T-helper 22 cell (primary cell): ENCODE data around the gene NTM.

Experiments used
- DNase-seq: peaks from one replicate; pipeline ENCODE4 v3.0.0-alpha.2; 2020; ENCODE audit warnings: low read depth

Gene NTM

DNA sequence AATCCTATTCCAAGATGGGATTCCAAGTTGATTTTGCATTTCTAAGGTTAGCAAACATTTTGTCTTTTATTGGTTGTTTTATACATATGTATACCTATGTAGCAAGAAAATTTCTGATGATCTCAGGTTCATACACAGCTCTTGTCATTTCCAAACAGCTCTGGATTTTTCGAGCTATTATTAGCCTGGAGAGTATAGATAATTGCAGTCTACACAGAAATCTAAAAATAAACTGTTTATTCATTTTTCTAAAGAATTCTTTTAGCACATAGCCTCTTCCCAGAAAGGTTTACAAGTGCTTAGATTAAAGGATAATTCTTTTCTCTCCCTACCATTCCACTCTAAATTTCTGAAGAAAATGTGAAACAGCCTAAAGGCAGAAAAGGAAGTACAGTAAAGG lies 705.0 kb downstream of the NTM start:
- no peak for DNase-seq

DNA sequence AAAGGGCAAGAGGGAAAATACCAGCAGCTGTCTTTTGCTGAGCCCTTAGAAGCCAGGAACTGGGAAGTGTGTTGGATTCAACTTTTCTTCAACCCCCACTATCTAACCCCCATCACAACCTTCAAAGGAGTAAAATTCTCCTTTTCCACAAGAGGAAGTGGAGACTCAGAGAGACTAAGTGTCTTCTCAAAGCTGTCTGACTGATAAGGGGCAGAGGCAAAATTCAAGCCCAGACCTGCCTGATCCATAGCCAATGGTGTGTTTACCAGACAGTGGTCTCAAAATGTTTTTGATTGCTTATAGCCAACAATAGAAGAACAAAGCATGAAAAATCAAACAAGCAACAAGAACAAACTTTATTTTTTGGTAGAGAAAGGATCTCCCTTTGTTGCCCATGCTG lies 707.0 kb downstream of the NTM start:
- no peak for DNase-seq

DNA sequence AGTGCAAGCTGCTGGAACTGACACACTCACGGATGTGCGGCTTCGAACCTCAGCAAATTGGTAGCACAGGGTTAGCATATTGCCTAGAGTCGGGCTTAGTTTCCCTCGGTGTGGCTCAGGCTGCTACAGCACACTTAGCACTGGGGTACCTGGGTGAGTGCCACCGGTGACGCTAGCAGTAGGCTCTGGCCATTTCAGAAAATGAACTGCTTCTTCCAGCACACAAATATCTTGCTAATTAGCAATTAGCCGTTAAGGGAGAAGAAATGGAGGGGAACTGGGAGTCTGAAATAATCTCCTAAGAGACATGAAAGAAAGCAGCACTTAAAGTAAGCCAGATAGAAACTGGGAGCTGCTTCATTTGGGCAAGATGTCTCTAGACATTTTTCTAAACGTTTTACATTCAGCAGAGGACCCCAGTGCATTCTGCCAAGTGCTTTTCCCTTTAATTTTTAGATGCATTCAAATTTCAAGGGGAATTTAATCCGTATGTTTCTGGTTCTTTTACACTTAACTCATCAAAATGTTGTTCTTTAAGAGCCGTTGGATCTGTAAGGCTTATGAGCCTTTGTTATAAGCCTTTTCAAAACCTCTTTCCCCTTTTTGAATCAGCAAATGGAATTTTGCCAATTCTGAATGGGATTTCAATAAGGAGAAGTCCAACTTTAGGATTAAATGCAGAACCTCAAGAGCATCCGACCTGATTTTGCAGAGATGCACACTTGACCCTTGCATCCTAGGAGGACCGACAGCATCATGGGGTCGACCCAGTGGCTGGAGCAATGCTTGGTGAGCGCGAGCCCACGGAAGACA lies 708.1 kb downstream of the NTM start:
- no peak for DNase-seq

DNA sequence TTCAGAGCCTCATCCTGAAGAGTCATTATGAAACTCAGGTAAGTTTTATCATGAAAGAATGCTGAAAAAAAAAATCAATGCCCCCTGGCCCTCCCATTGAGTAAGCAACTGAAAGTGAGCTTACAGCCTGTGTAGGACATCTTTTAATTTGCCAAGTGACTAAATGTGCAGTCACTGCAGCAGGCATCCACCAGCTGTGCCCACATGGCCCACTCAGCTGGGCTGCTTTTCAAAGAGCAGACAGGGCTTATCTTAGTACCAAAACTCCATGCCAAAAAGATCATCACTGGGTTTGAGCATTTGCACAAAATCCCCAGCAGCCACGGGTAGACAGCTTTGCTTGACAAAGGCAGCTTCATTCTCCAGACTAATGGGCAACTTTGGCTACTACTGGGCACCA lies 709.7 kb downstream of the NTM start:
- no peak for DNase-seq

DNA sequence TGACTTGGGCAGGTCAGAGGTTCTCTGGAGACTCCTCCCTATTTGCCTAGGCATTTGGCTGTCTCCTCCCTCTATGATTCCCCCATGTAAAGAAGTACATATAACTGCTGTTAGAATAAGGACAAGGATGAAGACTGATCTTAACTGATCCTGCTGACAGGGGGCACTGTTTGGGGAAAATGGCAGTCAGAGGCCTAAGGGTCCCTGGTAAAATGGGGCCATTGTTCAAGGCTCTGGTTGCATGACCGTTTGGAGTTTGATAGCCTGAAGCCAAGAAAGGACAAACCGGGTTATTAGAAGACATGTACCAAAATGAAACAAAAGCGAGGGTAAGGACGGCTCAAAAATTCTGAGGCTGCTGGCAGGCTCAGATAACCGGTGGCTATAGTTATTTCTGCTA lies 712.2 kb downstream of the NTM start:
- DNase-seq, result no peak

DNA sequence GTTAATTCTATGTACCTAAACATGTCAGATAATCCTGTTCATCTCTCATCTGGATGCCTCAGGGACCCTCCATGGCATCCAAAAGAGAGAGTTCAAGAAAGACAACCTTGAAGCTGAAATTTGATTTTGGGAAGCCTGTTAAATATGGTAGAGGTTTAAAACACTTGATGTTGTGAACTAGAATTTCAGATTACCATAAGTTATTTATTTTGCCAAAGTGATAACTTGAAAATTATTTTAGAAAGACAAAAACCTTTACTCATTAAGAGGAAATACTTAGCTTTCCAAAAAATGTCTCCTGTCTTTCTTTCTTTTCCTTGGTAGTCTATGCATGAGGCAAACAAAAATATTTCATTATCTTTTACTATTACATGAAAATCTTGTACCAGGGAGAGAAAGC lies 714.0 kb downstream of the NTM start:
- DNase-seq, result no peak

DNA sequence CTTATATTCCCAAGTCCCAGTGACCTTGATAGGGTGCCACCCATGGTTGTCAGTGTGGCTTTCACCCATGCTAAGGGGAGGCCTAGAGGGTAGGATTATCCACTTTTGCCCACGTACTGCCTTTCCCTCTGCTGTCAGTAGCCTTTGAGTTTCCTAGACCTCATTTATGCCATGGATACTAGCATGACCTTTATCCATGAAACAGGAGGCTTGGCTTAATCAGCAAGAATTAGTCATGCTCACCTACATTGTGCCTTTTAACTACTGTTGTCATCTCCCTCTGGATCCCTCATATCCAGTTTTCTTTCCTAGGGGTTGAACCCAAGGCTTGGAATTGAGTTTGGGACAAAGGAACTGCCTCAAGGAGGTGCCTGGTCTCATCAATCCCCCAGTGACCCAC lies 716.7 kb downstream of the NTM start:
- no peak for DNase-seq

DNA sequence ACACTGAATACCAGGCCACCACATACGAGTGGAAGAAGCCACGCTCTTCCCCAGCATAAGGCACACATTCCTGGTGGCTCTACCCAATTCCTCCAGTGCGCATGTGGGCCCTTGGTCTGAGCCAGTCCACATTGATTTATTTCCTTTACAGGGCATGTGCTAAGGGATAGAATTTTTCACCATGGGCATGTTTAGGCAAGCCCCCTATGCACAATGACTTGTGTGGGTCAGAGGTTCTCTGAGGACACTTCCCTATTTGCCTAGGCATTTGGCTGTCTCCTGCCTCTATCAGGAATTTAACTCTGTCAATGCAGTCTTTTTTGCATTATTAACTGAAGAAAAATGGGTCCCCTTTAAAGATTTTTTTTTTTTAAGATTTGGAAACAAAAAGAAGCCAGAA lies 718.1 kb downstream of the NTM start:
- DNase-seq, result no peak

DNA sequence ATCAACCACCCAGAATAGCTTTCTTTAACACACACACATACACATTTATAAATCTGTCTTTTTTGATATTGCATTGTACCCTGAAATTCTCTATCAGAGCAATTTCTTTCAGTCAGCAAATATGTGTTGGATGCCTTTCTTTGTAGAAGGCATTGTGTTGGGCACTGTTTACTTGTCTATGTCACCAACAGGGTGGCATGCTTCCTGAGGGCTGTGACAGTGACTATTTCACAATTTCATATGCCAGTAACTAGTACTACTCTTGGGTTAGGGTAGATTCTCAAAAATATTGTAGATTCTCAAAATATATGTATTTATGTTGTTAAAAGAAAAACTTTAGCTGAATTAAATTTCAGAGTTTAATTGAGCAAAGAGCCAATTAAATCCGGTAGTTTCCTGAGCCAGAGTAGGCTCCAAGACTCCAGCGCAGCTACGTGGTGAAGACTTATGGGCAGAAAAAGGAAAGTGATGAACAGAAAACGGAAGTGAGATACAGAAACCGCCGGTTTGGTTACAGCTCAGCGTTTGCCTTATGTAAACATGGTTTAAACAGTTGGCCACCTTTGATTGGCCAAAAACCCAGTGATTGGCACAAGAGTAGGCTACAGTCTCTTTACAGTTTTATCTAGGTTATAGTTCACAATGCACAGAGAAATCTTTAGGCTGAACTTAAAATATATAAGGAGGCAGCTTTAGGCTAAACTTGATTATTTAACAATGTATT lies 723.3 kb downstream of the NTM start:
- no peak for DNase-seq

DNA sequence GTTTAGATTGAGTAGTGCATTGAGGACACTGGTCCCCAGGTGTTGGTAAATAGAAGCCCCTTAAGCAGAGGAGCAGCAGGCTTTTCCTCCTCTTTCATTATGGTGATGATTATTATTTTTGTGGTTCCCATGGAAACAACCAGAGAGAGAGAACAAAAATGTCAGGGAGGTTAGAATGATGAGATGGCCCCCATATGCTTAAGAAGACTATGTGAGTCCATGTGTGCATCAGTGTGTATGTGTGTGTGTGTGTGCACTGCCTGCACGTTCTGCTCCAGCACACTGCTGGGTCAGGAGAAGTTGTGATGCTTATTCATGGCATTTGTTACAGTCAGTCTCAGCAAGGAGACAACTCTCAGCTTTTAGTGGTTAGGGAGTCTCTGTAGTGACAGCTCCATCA lies 724.2 kb downstream of the NTM start:
- DNase-seq, result no peak

DNA sequence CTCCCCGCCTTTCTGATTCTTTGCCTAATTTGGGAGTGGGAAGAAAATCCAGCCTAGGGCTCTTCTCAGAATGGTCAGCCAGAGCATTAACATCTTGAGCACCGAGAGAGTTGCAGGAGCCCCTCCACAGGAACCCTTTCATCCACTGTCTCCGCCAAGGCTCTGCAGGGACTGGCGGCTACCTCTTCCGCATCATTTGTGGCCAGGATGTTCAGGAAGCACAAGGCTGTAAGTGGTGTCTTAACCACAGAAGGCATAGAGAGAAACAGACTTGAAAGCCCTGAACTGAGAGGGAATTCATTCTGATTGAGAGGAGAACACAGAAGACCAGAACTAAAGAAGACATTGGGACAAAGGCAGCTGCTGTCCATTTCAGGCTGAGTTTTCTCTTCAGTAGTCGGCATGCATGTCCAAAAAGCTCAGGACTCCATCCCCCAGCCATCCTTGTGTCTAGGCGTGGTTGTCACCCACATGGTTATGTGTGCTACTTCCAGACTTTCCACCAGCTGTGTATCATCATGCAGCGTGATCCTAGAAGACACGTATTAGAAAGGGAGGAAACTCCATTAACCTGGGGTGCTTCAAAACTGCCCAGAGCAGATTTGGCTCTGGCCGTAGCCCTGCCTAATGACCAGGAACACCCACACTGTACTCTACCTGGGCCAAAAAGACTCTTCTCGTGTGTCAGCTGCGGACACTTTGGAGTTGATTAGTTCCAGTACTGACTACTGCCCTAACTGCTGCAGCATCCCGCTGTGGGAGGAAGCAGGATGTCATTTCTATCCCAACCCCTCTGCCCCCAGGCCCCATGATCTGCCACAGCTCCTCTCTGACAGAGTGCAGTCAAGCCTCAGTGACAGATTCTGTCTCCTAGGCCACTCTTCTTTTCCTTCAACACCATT lies 725.1 kb downstream of the NTM start:
- DNase-seq, result no peak

DNA sequence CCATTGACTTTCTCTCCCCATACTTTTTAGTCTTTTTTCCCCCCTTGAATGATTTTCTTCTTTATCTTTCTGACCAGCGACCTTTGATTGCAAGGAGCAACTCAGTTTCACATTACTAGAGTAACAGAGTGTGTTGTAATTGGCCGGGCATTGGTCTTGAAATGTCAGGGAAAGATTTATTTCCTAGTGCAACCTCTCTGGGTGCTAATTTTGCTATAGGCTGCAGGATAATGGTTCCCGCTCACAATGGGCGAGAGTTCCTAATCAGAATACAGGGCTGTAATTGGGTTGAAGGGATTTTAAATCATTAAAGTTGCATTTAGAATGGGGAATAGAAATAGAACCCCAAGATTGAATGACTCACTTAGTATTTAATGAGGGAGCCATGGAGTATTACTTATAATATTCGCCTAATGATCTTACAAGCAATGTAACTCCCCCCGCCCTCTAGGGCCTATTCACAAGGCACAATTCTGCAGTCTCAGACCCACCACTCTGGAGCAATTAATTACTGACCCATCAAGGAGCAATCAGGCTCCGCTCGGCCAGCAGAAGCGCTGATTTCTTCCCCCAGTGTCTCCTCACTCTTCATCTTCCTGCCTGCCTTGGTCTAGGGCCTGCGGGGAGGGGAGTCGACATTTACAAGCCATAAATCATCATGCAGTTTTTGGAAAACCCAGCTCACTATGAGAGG lies 725.9 kb downstream of the NTM start:
- DNase-seq, result no peak

DNA sequence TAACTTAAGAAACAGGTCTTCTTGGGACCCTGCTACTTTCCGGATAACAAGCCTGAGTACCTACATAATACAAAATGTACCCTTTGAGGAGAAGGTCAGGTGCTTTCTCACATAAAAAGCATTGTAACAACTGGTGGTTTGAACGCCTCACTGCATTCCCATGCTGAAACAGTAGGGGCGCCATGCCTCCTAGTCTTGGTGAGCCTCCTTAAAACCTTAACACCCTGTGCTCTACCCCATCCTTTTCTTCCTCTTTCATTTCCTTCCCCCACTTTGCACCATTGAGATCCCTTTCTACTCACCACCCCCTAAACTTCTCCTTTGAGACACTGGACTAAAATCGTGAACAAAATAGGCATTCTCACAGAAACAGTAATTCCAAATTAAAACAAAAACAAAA lies 729.3 kb downstream of the NTM start:
- DNase-seq, result no peak

DNA sequence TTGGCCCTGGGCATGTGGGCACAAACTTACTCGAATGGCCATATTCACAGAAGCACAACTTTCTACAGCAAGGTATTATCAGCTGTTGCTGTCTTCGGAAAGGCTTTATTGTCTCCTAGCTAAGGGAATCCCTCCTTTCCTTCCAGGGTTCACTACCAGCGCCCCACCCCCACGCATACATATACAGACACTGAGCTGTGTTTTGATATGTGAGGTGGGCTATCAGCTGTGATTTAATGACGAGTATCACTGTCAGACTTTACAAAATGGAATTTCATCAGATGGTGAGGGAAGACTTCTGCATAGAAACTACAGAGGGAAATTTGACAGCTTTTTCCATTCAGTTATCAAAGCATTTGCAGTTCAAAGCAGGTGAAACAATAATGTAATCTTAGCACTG lies 730.2 kb downstream of the NTM start:
- no peak for DNase-seq

DNA sequence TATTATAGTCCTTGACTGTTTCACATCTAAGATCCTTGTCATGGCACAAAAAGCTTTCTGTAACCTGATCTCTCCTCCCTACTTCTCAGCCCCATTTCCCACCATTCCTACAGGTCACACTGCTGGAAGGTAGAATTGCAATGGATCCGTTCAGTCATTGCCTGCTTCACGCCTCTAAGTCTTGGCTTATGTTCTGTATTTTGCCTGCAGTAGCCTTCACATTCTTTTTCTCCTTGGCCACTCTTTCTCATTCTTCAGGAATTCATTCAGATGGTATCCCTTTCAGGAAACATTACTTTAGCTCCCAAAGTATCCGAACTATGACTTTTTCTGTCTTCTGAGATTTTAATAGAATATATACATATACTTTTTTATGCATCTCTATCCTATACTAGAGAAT lies 731.5 kb downstream of the NTM start:
- DNase-seq, result no peak

DNA sequence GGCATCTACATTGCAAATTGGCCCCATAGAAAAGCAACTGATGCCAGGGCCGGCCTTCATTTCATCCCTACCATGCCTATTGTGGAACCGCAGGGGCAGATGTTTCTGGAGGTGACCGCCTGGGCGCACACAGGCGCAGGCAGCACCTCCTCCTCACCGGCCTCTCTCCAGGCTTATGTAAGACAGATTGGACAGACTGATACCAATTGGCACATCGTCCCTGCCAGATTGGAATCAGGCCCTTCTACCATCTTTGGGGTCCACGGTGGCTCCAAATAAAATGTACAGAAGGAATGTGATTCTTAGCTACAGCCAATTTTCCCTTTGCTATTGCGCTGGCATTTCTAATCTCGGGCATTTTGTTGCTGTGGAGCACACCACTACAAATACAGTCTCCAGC lies 732.6 kb downstream of the NTM start:
- no peak for DNase-seq

DNA sequence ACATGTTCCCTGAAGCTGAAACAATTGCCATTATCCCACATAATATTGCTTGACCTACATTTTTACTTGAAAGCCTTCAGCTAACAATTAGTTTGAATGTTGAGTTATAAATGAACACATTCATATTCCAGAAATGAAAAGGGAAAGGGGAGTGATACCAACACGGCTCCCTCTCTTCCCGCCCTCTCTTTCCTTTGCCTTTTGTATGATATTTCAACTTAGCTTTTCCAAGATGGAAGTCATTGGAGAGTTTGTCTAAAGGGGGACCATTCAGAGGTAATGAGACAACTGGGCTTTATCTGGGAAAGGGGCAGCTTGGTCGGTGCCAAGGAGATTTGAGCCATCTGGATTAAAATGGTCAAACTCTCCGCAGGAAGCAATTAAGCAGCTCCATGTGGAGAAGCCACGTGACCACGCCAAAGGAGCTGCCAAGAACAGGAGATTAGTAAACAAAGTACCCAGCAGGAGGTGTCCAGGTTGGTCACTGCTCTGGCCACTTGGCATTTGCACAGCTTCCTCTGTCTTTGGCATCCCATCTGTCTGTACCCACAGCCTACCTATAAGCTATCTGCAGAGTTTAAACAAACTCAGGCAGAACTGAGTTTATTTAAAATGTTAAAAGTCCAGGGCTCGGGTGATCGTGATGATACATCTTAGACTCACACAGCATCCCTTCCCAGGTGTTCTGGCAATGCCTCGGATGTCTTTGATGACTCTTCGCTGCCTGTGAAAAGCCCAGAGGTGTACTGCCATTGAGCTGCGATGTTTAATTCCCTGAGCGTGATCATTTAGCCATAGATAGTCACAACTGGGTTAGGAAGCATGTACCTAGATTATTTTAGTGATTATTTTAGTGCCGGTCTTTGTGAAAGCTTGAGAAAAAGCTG lies 735.9 kb downstream of the NTM start:
- no peak for DNase-seq

DNA sequence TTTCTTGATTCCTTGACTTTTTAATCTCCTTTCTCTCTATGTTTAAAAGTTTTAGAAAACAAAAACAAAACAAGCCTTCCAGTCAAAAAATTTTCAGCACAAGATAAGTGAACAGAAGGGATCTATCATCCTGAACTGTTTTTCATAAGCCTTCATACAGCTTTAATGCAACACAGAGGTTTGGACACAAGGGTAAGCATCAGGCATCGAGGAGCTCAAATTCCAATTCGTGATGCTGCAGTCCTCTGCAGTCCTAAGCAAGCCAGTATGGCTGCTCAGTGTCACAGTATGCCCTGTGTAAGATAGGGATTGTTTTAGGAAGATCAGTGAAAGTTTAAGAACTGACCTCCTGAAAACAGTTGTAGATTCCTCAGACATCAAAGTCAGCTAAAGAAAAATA lies 740.9 kb downstream of the NTM start:
- DNase-seq, result no peak

DNA sequence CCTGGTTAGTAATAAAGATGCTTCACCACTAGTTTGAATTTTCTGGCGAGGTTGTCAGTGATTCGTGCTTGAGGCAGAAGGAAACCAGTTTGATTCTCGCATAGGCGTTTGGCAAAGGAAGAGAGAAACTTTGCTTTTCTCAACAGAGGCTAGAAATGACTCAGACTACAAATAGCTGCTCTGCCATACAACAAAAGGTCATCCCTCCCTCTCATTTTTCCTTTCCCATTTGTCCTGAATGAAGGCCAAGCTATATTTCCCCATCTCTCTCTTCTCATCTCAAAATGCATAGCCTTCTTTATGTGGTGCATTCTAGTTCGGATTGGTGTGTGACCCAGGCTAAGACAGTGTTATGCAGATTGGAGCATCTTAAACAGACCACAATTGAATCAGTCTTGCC lies 741.4 kb downstream of the NTM start:
- DNase-seq, result no peak

DNA sequence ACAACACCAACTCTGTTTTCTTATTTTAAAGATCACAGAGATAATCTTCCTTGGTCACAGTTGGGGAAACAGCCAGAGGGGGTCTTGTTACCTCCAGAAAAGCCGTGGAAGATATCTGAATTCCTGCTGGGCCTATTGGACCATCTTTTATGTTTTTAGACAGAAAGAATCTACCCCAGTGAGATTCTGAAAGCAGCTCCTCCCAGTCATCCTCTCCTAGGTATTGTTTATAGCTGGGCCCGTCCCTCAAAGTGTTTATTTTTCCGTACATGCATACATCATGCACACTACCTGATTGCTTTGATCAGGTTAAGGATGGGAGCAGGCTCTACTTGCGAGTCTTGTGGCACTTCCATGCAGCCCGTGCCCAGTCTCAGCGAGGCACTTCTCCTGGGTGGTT lies 742.4 kb downstream of the NTM start:
- DNase-seq, result no peak

DNA sequence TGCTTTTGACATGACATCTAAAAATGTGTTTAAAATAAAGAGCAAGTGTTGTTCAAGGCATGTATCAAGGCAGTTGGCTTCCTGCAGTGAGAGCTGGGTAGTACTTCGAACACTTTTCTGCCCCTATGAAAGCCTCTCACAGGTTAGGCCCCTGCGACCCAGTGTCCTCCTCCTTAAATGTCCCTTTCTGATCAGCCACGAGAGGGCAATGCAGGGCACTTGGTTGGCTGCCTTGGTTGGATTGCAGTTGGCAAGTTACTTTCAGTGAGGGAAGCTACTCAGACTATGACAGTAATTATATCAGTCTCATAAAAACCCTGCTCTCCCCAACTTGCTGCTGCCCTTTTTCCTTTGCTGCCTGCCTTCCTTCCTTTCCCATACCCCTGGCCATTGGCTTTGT lies 743.8 kb downstream of the NTM start:
- DNase-seq, result no peak
